ENCODE results near the gene ANKRD63. TPM values are rescaled to one million over a fixed set of nuclear protein-coding genes. Genes with fewer than 3 reads are reported as not detected.

Gene ANKRD63
- total RNA-seq, 1 experiment from 2014 or later = 2.5 TPM

- CTCF ChIA-PET = no interaction called here
- Histone ChIP-seq H3K36me3 (ENCODE audit: insufficient read depth, low read length, poor library complexity, severe bottlenecking) (no peaks in the 10 kb centered on the region), H3K4me1 (ENCODE audit: insufficient read depth, low read length, poor library complexity, severe bottlenecking) (peaks cover 10% of the 10 kb centered on the region), H3K9me3 (ENCODE audit: low read depth, low read length, poor library complexity, severe bottlenecking) (no peaks in the 10 kb centered on the region), H3K27ac (ENCODE audit: low read depth, low read length, poor library complexity, severe bottlenecking) (no peak overlapping the region), H3K27me3 (replicated peaks; ENCODE audit: insufficient read depth, low read depth, low read length, poor library complexity) (no peaks in the 10 kb centered on the region), H3K4me3 (ENCODE audit: low read depth, low read length, poor library complexity, severe bottlenecking) (no peak overlapping the region)
- POLR2A ChIA-PET (ENCODE audit: low non-redundant PET) = no interaction called here
- BruUV-seq (replicated peaks) = no TSS peak
- no peak for DNase-seq (ENCODE audit: low spot score)
- TF ChIP-seq CTCF (conservative IDR thresholded peaks at IDR 0.05; ENCODE audit: low read depth, low read length) = no peak
- TF ChIP-seq EZH2 (IDR thresholded peaks at IDR 0.05; ENCODE audit: borderline replicate concordance, low read depth, low read length, poor library complexity, severe bottlenecking) = no peak
- intact Hi-C loops (cut with micrococcal nuclease; ENCODE audit: unreplicated experiment) = no loop called here
These were observed 32.6 kb downstream of the ANKRD63 start for GRCh38 chr15:40250304-40250656.

- TF ChIP-seq EZH2 (IDR thresholded peaks at IDR 0.05; ENCODE audit: borderline replicate concordance, low read depth, low read length, poor library complexity, severe bottlenecking) (no peak), CTCF (conservative IDR thresholded peaks at IDR 0.05; ENCODE audit: low read depth, low read length) (no peak)
- Histone ChIP-seq H3K36me3 (ENCODE audit: insufficient read depth, low read length, poor library complexity, severe bottlenecking) (no peaks in the 10 kb centered on the region), H3K27me3 (replicated peaks; ENCODE audit: insufficient read depth, low read depth, low read length, poor library complexity) (no peaks in the 10 kb centered on the region), H3K4me3 (ENCODE audit: low read depth, low read length, poor library complexity, severe bottlenecking) (no peak overlapping the region), H3K4me1 (ENCODE audit: insufficient read depth, low read length, poor library complexity, severe bottlenecking) (peaks cover 10% of the 10 kb centered on the region), H3K27ac (ENCODE audit: low read depth, low read length, poor library complexity, severe bottlenecking) (no peak overlapping the region), H3K9me3 (ENCODE audit: low read depth, low read length, poor library complexity, severe bottlenecking) (no peaks in the 10 kb centered on the region)
- no TSS peak for BruUV-seq (replicated peaks)
- intact Hi-C loops (cut with micrococcal nuclease; ENCODE audit: unreplicated experiment) = no loop called here
- no peak for DNase-seq (ENCODE audit: low spot score)
- CTCF ChIA-PET = no interaction called here
- POLR2A ChIA-PET (ENCODE audit: low non-redundant PET) = no interaction called here
These were observed 33.2 kb downstream of the ANKRD63 start for GRCh38 chr15:40249477-40250303.

DNA sequence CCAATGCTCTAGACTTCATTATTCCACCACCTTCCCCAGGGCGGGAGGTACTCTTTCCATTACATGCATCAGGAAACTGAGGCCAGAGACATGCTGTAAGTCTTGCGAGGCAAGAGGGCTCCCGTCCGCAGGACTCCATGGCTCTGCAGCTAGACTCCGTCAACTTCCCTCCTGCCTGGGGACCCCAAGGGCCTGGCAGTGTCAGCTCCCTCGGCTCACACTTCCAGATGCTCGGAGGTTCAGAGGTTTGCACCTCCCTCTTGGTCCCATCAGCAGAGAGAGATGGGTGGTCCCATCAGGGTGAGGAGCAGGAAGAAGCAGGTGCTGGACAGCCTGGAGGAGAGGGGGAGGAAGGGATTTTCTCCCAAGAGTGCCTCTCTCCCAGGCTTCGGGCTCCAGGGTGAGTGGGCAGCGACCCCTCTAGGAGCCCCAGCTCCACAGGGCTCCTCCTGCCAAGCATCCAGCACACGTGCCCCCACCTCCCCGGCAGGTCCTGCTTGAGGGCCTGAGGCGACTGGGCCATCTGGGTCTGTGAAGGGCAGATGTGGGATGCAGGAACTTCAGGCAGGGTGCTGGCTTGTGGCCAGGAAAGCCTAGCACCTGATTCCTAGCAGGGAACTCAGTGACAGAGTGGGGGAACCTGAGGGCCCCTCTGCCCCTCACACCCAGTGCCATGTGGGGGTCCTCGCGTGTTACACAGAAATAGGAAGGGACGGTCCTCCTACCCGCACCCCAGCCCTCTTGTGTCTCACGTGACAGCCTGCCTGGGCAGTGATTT lies 34.7 kb downstream of the ANKRD63 start:
- CTCF ChIA-PET = no interaction called here
- no peaks in the 10 kb centered on the region for H3K27me3 ChIP-seq (replicated peaks; ENCODE audit: insufficient read depth, low read depth, low read length, poor library complexity)
- no peaks in the 10 kb centered on the region for H3K36me3 ChIP-seq (ENCODE audit: insufficient read depth, low read length, poor library complexity, severe bottlenecking)
- BruUV-seq (replicated peaks) = no TSS peak
- DNase-seq (ENCODE audit: low spot score) = no peak
- intact Hi-C loops (cut with micrococcal nuclease; ENCODE audit: unreplicated experiment) = no loop called here
- POLR2A ChIA-PET (ENCODE audit: low non-redundant PET) = no interaction called here
- no peaks in the 10 kb centered on the region for H3K9me3 ChIP-seq (ENCODE audit: low read depth, low read length, poor library complexity, severe bottlenecking)
- H3K4me3 ChIP-seq (ENCODE audit: low read depth, low read length, poor library complexity, severe bottlenecking) = no peak overlapping the region
- peaks cover 5% of the 10 kb centered on the region for H3K4me1 ChIP-seq (ENCODE audit: insufficient read depth, low read length, poor library complexity, severe bottlenecking)
- no peak for TF ChIP-seq CTCF (conservative IDR thresholded peaks at IDR 0.05; ENCODE audit: low read depth, low read length)
- no peak for TF ChIP-seq EZH2 (IDR thresholded peaks at IDR 0.05; ENCODE audit: borderline replicate concordance, low read depth, low read length, poor library complexity, severe bottlenecking)
- no peak overlapping the region for H3K27ac ChIP-seq (ENCODE audit: low read depth, low read length, poor library complexity, severe bottlenecking)

Data from A673 (cell line).